SW 1271 (cell line): ENCODE measurements around the gene TEX14.
"Not testable (repeated sequence)": the region's sequence is repeated elsewhere in the genome, so short reads cannot be mapped to it uniquely, and the experiment has no call there.

Experiments used
- DNase-seq, 2 experiments: peaks; one replicate each; lab custom pipeline; 2025; lab: John Stamatoyannopoulos, UW

TEX14 gene

GRCh38 chr17:58688521-58688920 is 3.3 kb downstream of the TEX14 start:
- DNase-seq, result no peak

GRCh38 chr17:58686980-58687379 is 4.9 kb downstream of the TEX14 start:
- no peak for DNase-seq

GRCh38 chr17:58684462-58684861 is 7.4 kb downstream of the TEX14 start:
- not testable (repeated sequence) for DNase-seq

GRCh38 chr17:58684003-58684402 is 7.8 kb downstream of the TEX14 start:
- DNase-seq, result no peak

- DNase-seq, result no peak
Observed at GRCh38 chr17:58680038-58680369, 11.8 kb downstream of the TEX14 start.

GRCh38 chr17:58679263-58680037 is 12.4 kb downstream of the TEX14 start:
- DNase-seq, result no peak

- DNase-seq, result not testable (repeated sequence)
Observed at GRCh38 chr17:58678287-58678686, 13.6 kb downstream of the TEX14 start.

GRCh38 chr17:58677194-58677880 is 14.5 kb downstream of the TEX14 start:
- DNase-seq, result no peak

GRCh38 chr17:58671969-58672368 is 19.9 kb downstream of the TEX14 start:
- no peak for DNase-seq

- no peak for DNase-seq
Observed at GRCh38 chr17:58669853-58670252, 22.0 kb downstream of the TEX14 start.

GRCh38 chr17:58668598-58668935 is 23.3 kb downstream of the TEX14 start:
- no peak for DNase-seq

- no peak for DNase-seq
Observed at GRCh38 chr17:58667934-58668597, 23.8 kb downstream of the TEX14 start.

GRCh38 chr17:58666858-58667267 is 25.0 kb downstream of the TEX14 start:
- DNase-seq, result no peak

GRCh38 chr17:58665946-58666857 is 25.6 kb downstream of the TEX14 start:
- no peak for DNase-seq

GRCh38 chr17:58664302-58664701 is 27.5 kb downstream of the TEX14 start:
- DNase-seq, result no peak

GRCh38 chr17:58661499-58661898 is 30.3 kb downstream of the TEX14 start:
- DNase-seq, result no peak

- DNase-seq, result no peak
Observed at GRCh38 chr17:58660621-58661020, 31.2 kb downstream of the TEX14 start.

GRCh38 chr17:58659714-58660084 is 32.1 kb downstream of the TEX14 start:
- DNase-seq, result not testable (repeated sequence)

GRCh38 chr17:58658804-58659713 is 32.8 kb downstream of the TEX14 start:
- DNase-seq, result no peak

- DNase-seq, result not testable (repeated sequence)
Observed at GRCh38 chr17:58657962-58658803, 33.7 kb downstream of the TEX14 start.
